ENCODE data around the gene NUCKS1.

The NUCKS1 gene

GRCh38 chr1:205704903-205705302 is 45.1 kb downstream of the NUCKS1 start:
- H3K4me3 ChIP-seq (ENCODE audit: low read depth, low read length): no peak overlapping the region
- no peak for TF ChIP-seq CTCF (IDR thresholded peaks at IDR 0.05; ENCODE audit: low read depth, low read length, missing control alignments)
- DNase-seq (ENCODE audit: low read depth): no peak
- in situ Hi-C loops (cut with HindIII; ENCODE audit: low sequenced_read_pairs): no loop called here

DNA sequence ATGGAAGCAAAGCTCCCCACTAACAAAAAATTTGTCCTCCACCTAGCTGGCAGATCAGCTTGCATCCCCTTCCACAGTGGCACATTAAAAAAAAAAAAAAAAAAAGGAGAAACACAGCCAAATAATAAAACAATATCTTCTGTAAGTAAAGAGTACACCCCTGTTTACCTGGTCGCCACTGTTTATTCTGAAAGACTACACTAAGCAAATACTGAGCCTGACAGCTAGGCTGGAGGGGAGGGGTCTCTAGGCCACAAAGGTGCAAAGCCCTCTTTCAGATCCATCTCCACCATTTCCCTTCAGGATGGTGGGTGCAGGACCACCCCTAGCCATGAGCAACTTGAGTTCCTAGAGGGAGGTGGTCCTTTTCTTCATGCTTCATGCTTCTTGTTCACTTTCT is 46.9 kb downstream of the NUCKS1 start:
- H3K4me3 ChIP-seq (ENCODE audit: low read depth, low read length): no peak overlapping the region
- DNase-seq (ENCODE audit: low read depth): no peak
- in situ Hi-C loops (cut with HindIII; ENCODE audit: low sequenced_read_pairs): no loop called here
- no peak for TF ChIP-seq CTCF (IDR thresholded peaks at IDR 0.05; ENCODE audit: low read depth, low read length, missing control alignments)

GRCh38 chr1:205701891-205702290 is 48.1 kb downstream of the NUCKS1 start:
- DNase-seq (ENCODE audit: low read depth): no peak
- TF ChIP-seq CTCF (IDR thresholded peaks at IDR 0.05; ENCODE audit: low read depth, low read length, missing control alignments): no peak
- H3K4me3 ChIP-seq (ENCODE audit: low read depth, low read length): no peak overlapping the region
- in situ Hi-C loops (cut with HindIII; ENCODE audit: low sequenced_read_pairs): no loop called here

- DNase-seq (ENCODE audit: low read depth): no peak
- in situ Hi-C loops (cut with HindIII; ENCODE audit: low sequenced_read_pairs): no loop called here
- no peak for TF ChIP-seq CTCF (IDR thresholded peaks at IDR 0.05; ENCODE audit: low read depth, low read length, missing control alignments)
- H3K4me3 ChIP-seq (ENCODE audit: low read depth, low read length): no peak overlapping the region
These were observed 48.6 kb downstream of the NUCKS1 start for GRCh38 chr1:205701420-205701819.

- in situ Hi-C loops (cut with HindIII; ENCODE audit: low sequenced_read_pairs): no loop called here
- no peak overlapping the region for H3K4me3 ChIP-seq (ENCODE audit: low read depth, low read length)
- TF ChIP-seq CTCF (IDR thresholded peaks at IDR 0.05; ENCODE audit: low read depth, low read length, missing control alignments): no peak
- DNase-seq (ENCODE audit: low read depth): no peak
These were observed 49.0 kb downstream of the NUCKS1 start for GRCh38 chr1:205700865-205701401.

- no peak overlapping the region for H3K4me3 ChIP-seq (ENCODE audit: low read depth, low read length)
- in situ Hi-C loops (cut with HindIII; ENCODE audit: low sequenced_read_pairs): no loop called here
- TF ChIP-seq CTCF (IDR thresholded peaks at IDR 0.05; ENCODE audit: low read depth, low read length, missing control alignments): no peak
- no peak for DNase-seq (ENCODE audit: low read depth)
These were observed 50.6 kb downstream of the NUCKS1 start for GRCh38 chr1:205699416-205699815.

DNA sequence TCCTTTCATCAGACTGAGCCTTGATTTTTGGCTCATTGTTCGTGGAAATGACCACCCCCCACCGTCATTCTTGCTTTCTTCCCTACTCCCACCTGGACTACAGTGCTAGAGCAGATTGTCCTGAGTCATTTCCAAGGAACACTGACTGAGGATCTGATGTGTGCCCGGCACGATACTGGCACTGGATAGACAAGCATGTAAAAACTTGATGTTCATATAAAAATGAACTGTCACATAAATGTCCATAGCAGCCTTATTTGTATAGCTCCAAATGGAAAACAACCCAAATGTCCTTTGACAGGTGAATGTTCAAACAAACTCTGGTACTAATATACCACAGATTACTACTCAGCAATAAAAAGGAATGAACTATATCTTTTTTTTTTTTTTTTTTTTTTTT is 51.1 kb downstream of the NUCKS1 start:
- H3K4me3 ChIP-seq (ENCODE audit: low read depth, low read length): no peak overlapping the region
- DNase-seq (ENCODE audit: low read depth): no peak
- no peak for TF ChIP-seq CTCF (IDR thresholded peaks at IDR 0.05; ENCODE audit: low read depth, low read length, missing control alignments)
- in situ Hi-C loops (cut with HindIII; ENCODE audit: low sequenced_read_pairs): no loop called here

All from astrocyte of the cerebellum (primary cell).